ENCODE data around the gene SOCS3.

The SOCS3 gene

GRCh38 chr17:78409191-78409928, 49.5 kb upstream of the SOCS3 start (continued):
- TF ChIP-seq, protein P1, sequence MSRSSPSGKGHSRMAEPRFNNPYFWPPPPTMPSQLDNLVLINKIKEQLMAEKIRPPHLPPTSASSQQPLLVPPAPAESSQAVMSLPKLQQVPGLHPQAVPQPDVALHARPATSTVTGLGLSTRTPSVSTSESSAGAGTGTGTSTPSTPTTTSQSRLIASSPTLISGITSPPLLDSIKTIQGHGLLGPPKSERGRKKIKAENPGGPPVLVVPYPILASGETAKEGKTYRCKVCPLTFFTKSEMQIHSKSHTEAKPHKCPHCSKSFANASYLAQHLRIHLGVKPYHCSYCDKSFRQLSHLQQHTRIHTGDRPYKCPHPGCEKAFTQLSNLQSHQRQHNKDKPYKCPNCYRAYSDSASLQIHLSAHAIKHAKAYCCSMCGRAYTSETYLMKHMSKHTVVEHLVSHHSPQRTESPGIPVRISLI (tag by site-specific recombination; IDR thresholded peaks at IDR 0.05) = no peak
- TF ChIP-seq ZNF747 (tag by site-specific recombination; IDR thresholded peaks at IDR 0.05) (no peak), ZBTB7A (tag by site-specific recombination; IDR thresholded peaks at IDR 0.05; ENCODE audit: low read depth) (no peak), ZNF292 (tag by site-specific recombination; IDR thresholded peaks at IDR 0.05; ENCODE audit: borderline replicate concordance, low read depth) (no peak), ZNF394 (tag by site-specific recombination; IDR thresholded peaks at IDR 0.05; ENCODE audit: borderline replicate concordance) (no peak), ZNF561 (tag by site-specific recombination; IDR thresholded peaks at IDR 0.05; ENCODE audit: borderline replicate concordance) (no peak), ZFP37 (tag by site-specific recombination; IDR thresholded peaks at IDR 0.05) (no peak), ZNF704 (tag by site-specific recombination; IDR thresholded peaks at IDR 0.05) (no peak), ZNF211 (tag by site-specific recombination; IDR thresholded peaks at IDR 0.05; ENCODE audit: low read depth) (no peak), ZNF433 (tag by site-specific recombination; IDR thresholded peaks at IDR 0.05; ENCODE audit: low read depth) (no peak)

- H3K36me3 ChIP-seq (ENCODE audit: control insufficient read depth in 2 of 2, insufficient read depth in 1 of 2, low read length in 2 of 2) = peaks cover 13 to 81% of the 10 kb centered on the region in 2 experiments; a peak in 2 of 3 replicates
- no peaks in the 10 kb centered on the region for H3K9me3 ChIP-seq (ENCODE audit: control insufficient read depth, insufficient read depth, low read depth, low read length)
- H3K4me1 ChIP-seq (ENCODE audit: control insufficient read depth, insufficient read depth, low read length) = peaks cover 10% of the 10 kb centered on the region
- ChIA-PET POLR2A (interaction anchor here (0.9 kb wide), 1 partner anchor 48 kb away, joined by 3 read pairs; no protein-coding TSS in a partner anchor), CTCF (interaction anchor here (0.5 to 1.5 kb wide), 3 partner anchors 13 to 101 kb away, joined by 3 to 9 read pairs (median 3); no protein-coding TSS in a partner anchor)
- H3K4me3 ChIP-seq (ENCODE audit: low read depth, low read length) = no peak overlapping the region
- no peak for TF ChIP-seq ZFP69B (tag by site-specific recombination; IDR thresholded peaks at IDR 0.05)
- no peak for TF ChIP-seq ZNF214 (tag by site-specific recombination; IDR thresholded peaks at IDR 0.05; ENCODE audit: borderline replicate concordance)
- no peak for TF ChIP-seq ZNF791 (tag by site-specific recombination; IDR thresholded peaks at IDR 0.05)
- no peak for TF ChIP-seq ZNF169 (tag by site-specific recombination; IDR thresholded peaks at IDR 0.05)
- no peak for TF ChIP-seq OVOL3 (tag by site-specific recombination; IDR thresholded peaks at IDR 0.05)
- no peak for TF ChIP-seq ZNF571 (tag by site-specific recombination; IDR thresholded peaks at IDR 0.05)
- TF ChIP-seq ZNF658 (tag by site-specific recombination; IDR thresholded peaks at IDR 0.05) = no peak
- no peak for TF ChIP-seq OSR2 (tag by site-specific recombination; IDR thresholded peaks at IDR 0.05)
- no peak overlapping the region for H3K27ac ChIP-seq (ENCODE audit: extremely low read depth, low read depth, low read length)
These were observed 48.7 kb upstream of the SOCS3 start for GRCh38 chr17:78408476-78409050.

- CTCF ChIA-PET = interaction anchor here (0.9 to 2.4 kb wide), 3 partner anchors 14 to 47 kb away, joined by 3 to 9 read pairs (median 8); no protein-coding TSS in a partner anchor
These were observed 47.6 kb upstream of the SOCS3 start for GRCh38 chr17:78407387-78408000.

More at GRCh38 chr17:78407387-78408000, 47.6 kb upstream of the SOCS3 start:
- Histone ChIP-seq H3K36me3 (ENCODE audit: control insufficient read depth in 2 of 2, insufficient read depth in 1 of 2, low read length in 2 of 2) (peaks cover 20 to 81% of the 10 kb centered on the region in 2 experiments; a peak in 2 of 3 replicates), H3K9me3 (ENCODE audit: control insufficient read depth, insufficient read depth, low read depth, low read length) (no peaks in the 10 kb centered on the region), H3K4me1 (ENCODE audit: control insufficient read depth, insufficient read depth, low read length) (peaks cover 10% of the 10 kb centered on the region), H3K4me3 (ENCODE audit: low read depth, low read length) (no peak overlapping the region), H3K27ac (ENCODE audit: extremely low read depth, low read depth, low read length) (no peak overlapping the region)
- TF ChIP-seq ZNF701 (tag by site-specific recombination; IDR thresholded peaks at IDR 0.05) (peak; percentile 97), GLIS1 (tag by site-specific recombination; IDR thresholded peaks at IDR 0.05) (peak; percentile 71), ZBTB17 (tag by site-specific recombination; IDR thresholded peaks at IDR 0.05) (peak; percentile 31; the same call in 1 of the 2 replicates), ZIC2 (tag by site-specific recombination; IDR thresholded peaks at IDR 0.05) (peak; percentile 71), ZBTB1 (tag by site-specific recombination; IDR thresholded peaks at IDR 0.05) (no peak), ZNF707 (tag by site-specific recombination; IDR thresholded peaks at IDR 0.05) (no peak)
- POLR2A ChIA-PET = no interaction called here
